MM.1S (cell line): ENCODE data around the gene CD79A.

ENCODE experiments used
- DNase-seq: peaks from one replicate; pipeline ENCODE4 v3.0.0-alpha.2; 2015
- H2AFZ ChIP-seq: fragments of 300-600 bp; sonication (generic); 2 replicates; pipeline ENCODE4 v1.6.0; 2016; ENCODE audit warnings: antibody characterized with exemption, low read length
- H3F3A ChIP-seq: fragments of 300-600 bp; sonication (generic); 2 replicates; pipeline ENCODE4 v1.6.1; 2016; ENCODE audit warnings: mild to moderate bottlenecking, antibody characterized with exemption, low read length, moderate library complexity, mixed read lengths; ENCODE audit not compliant: insufficient read depth
- H3K27ac ChIP-seq: fragments of 300-600 bp; sonication (generic); 2 replicates; pipeline ENCODE4 v1.5.1; 2016; ENCODE audit warnings: mild to moderate bottlenecking, low read length
- H3K27me3 ChIP-seq: fragments of 300-600 bp; sonication (generic); replicated peaks from 2 replicates; pipeline ENCODE4 v1.6.0; 2016; ENCODE audit warnings: low read length; ENCODE audit not compliant: insufficient read depth
- H3K36me3 ChIP-seq: fragments of 300-600 bp; sonication (generic); replicated peaks from 2 replicates; pipeline ENCODE4 v1.6.1; 2016; ENCODE audit warnings: mild to moderate bottlenecking, low read length, mixed read lengths; ENCODE audit not compliant: insufficient read depth
- H3K4me1 ChIP-seq: fragments of 300-600 bp; sonication (generic); 2 replicates; pipeline ENCODE4 v1.6.1; 2016; ENCODE audit warnings: low read length, mixed read lengths
- H3K4me2 ChIP-seq: fragments of 300-600 bp; sonication (generic); 2 replicates; pipeline ENCODE4 v1.6.0; 2016; ENCODE audit warnings: low read depth, low read length
- H3K4me3 ChIP-seq: fragments of 300-600 bp; sonication (generic); 2 replicates; pipeline ENCODE4 v1.5.1; 2016; ENCODE audit warnings: low read length, mixed read lengths
- H3K79me2 ChIP-seq: fragments of 300-600 bp; sonication (generic); 2 replicates; pipeline ENCODE4 v1.6.1; 2016; ENCODE audit warnings: mixed run types, low read length, mixed read lengths
- H3K9ac ChIP-seq: fragments of 300-600 bp; sonication (generic); 2 replicates; pipeline ENCODE4 v1.6.1; 2016; ENCODE audit warnings: low read length, mixed read lengths
- H3K9me2 ChIP-seq: fragments of 300-600 bp; sonication (generic); replicated peaks from 2 replicates; pipeline ENCODE4 v1.6.1; 2016; ENCODE audit warnings: mild to moderate bottlenecking, low read length, mixed read lengths; ENCODE audit not compliant: insufficient read depth
- H3K9me3 ChIP-seq: fragments of 300-600 bp; sonication (generic); replicated peaks from 2 replicates; pipeline ENCODE4 v1.6.1; 2016; ENCODE audit warnings: mild to moderate bottlenecking, low read length, mixed read lengths; ENCODE audit not compliant: insufficient read depth
- H4K20me1 ChIP-seq: fragments of 300-600 bp; sonication (generic); 2 replicates; pipeline ENCODE4 v1.6.1; 2016; ENCODE audit warnings: mild to moderate bottlenecking, low read length, moderate library complexity, mixed read lengths; ENCODE audit not compliant: insufficient read depth
- CTCF ChIP-seq: fragments of 300-600 bp; sonication (generic); IDR thresholded peaks from 2 replicates; pipeline ENCODE4 v1.5.1; 2016; ENCODE audit warnings: antibody characterized with exemption, low read length, mixed read lengths
- EZH2 ChIP-seq: fragments of 300-600 bp; sonication (generic); optimal IDR thresholded peaks from 2 replicates; pipeline ENCODE3; 2017; ENCODE audit warnings: low read depth, mild to moderate bottlenecking, antibody characterized with exemption, low read length, mixed read lengths
- EZH2phosphoT487 ChIP-seq: fragments of 300-600 bp; sonication (generic); IDR thresholded peaks from 2 replicates; pipeline ENCODE4 v1.6.1; 2018; ENCODE audit warnings: antibody characterized with exemption, low read length

Gene CD79A

GRCh38 chr19:41880329-41880708, 3.2 kb downstream of the CD79A start:
- no peak overlapping the region for H3K4me3 ChIP-seq
- peaks cover 15% of the 10 kb centered on the region for H3K79me2 ChIP-seq

GRCh38 chr19:41882568-41883462, 5.7 kb downstream of the CD79A start, which contains the start of gene ARHGEF1:
ARHGEF1 (plus strand) TSS chr19:41883184; CDS start chr19:41888083, 4,899 bp downstream.
- Histone ChIP-seq H3K9ac (peak within 1 kb of the TSS; percentile 85), H3K27ac (peak within 1 kb of the TSS; percentile 50; the same call in 1 of the 2 replicates), H3K4me3 (peak within 1 kb of the TSS; percentile 90), H3F3A (peaks cover 14% of the 10 kb centered on the region), H2AFZ (peak within 1 kb of the TSS; percentile 89), H3K36me3 (no peaks in the 10 kb centered on the region), H3K9me2 (no peaks in the 10 kb centered on the region), H3K9me3 (no peaks in the 10 kb centered on the region), H3K79me2 (peaks cover 40% of the 10 kb centered on the region), H3K4me1 (peaks cover 17% of the 10 kb centered on the region), H3K4me2 (peak within 1 kb of the TSS; percentile 85), H4K20me1 (no peaks in the 10 kb centered on the region), H3K27me3 (no peaks in the 10 kb centered on the region)
- TF ChIP-seq EZH2phosphoT487 (no peak), CTCF (no peak), EZH2 (no peak)
- peak; percentile 46 for DNase-seq

More at GRCh38 chr19:41880329-41880708, 3.2 kb downstream of the CD79A start:
- Histone ChIP-seq H3K9me3 (no peaks in the 10 kb centered on the region), H2AFZ (no peak overlapping the region), H3K27me3 (no peaks in the 10 kb centered on the region), H4K20me1 (no peaks in the 10 kb centered on the region), H3K27ac (no peak overlapping the region), H3K9me2 (no peaks in the 10 kb centered on the region), H3F3A (peaks cover 27% of the 10 kb centered on the region), H3K9ac (no peak overlapping the region), H3K4me2 (no peak overlapping the region), H3K4me1 (peaks cover 26% of the 10 kb centered on the region), H3K36me3 (no peaks in the 10 kb centered on the region)
- no peak for DNase-seq
- TF ChIP-seq CTCF, result no peak
- TF ChIP-seq EZH2, result no peak
- TF ChIP-seq EZH2phosphoT487, result no peak

GRCh38 chr19:41883463-41883820, 6.4 kb downstream of the CD79A start:
- TF ChIP-seq EZH2 (no peak), EZH2phosphoT487 (no peak), CTCF (no peak)
- peak overlapping the region; percentile 85 for H3K9ac ChIP-seq
- H4K20me1 ChIP-seq, result no peaks in the 10 kb centered on the region
- H3F3A ChIP-seq, result peaks cover 14% of the 10 kb centered on the region
- DNase-seq, result no peak
- peak overlapping the region; percentile 85 for H3K4me2 ChIP-seq
- H3K4me1 ChIP-seq, result peaks cover 17% of the 10 kb centered on the region
- no peaks in the 10 kb centered on the region for H3K9me3 ChIP-seq
- H3K27ac ChIP-seq, result peak overlapping the region; percentile 50; the same call in 1 of the 2 replicates
- peaks cover 43% of the 10 kb centered on the region for H3K79me2 ChIP-seq
- H3K4me3 ChIP-seq, result peak overlapping the region; percentile 90
- no peaks in the 10 kb centered on the region for H3K9me2 ChIP-seq
- H3K36me3 ChIP-seq, result no peaks in the 10 kb centered on the region
- peak overlapping the region; percentile 73 for H2AFZ ChIP-seq
- no peaks in the 10 kb centered on the region for H3K27me3 ChIP-seq
